H9 (cell line): ENCODE results near the gene TSPAN5. TPM values are rescaled to one million over a fixed set of nuclear protein-coding genes. Genes with fewer than 3 reads are reported as not detected.

Source experiments
- DNase-seq: peaks from one replicate; pipeline ENCODE4 v3.0.0-alpha.2; 2017
- H2AFZ ChIP-seq: one replicate; pipeline ENCODE4 v1.6.1; 2013; ENCODE audit warnings: mild to moderate bottlenecking, low read length, control low read depth, moderate library complexity
- H2AK5ac ChIP-seq: 2 replicates; pipeline ENCODE4 v1.6.1; 2013; ENCODE audit warnings: low read length, control low read depth, mixed read lengths; ENCODE audit not compliant: insufficient read length
- H2BK120ac ChIP-seq: one replicate; pipeline ENCODE4 v1.6.1; 2013; ENCODE audit warnings: low read depth, mild to moderate bottlenecking, low read length, control low read depth, inconsistent platforms; ENCODE audit not compliant: poor library complexity, severe bottlenecking
- H2BK12ac ChIP-seq: 2 replicates; pipeline ENCODE4 v1.6.1; 2013; ENCODE audit warnings: low read length, control low read depth, mixed read lengths, low read depth; ENCODE audit not compliant: insufficient read length
- H2BK15ac ChIP-seq: 2 replicates; pipeline ENCODE4 v1.6.1; 2013; ENCODE audit warnings: low read depth, low read length, control low read depth
- H2BK20ac ChIP-seq: one replicate; pipeline ENCODE4 v1.6.1; 2013; ENCODE audit warnings: low read depth, mild to moderate bottlenecking, low read length, control low read depth, inconsistent platforms; ENCODE audit not compliant: poor library complexity, severe bottlenecking
- H2BK5ac ChIP-seq: 2 replicates; pipeline ENCODE4 v1.6.1; 2013; ENCODE audit warnings: low read length, control low read depth, mixed read lengths; ENCODE audit not compliant: insufficient read length
- H3K14ac ChIP-seq: 2 replicates; pipeline ENCODE4 v1.6.1; 2013; ENCODE audit warnings: low read length, control low read depth; ENCODE audit not compliant: insufficient read depth
- H3K18ac ChIP-seq: 2 replicates; pipeline ENCODE4 v1.6.1; 2013; ENCODE audit warnings: low read depth, mild to moderate bottlenecking, mixed read lengths, low read length, control low read depth; ENCODE audit not compliant: insufficient read length
- H3K23ac ChIP-seq: 2 replicates; pipeline ENCODE4 v1.6.1; 2013; ENCODE audit warnings: low read length, control low read depth, mixed read lengths, low read depth; ENCODE audit not compliant: insufficient read length
- H3K23me2 ChIP-seq: 2 replicates; pipeline ENCODE4 v1.6.1; 2013; ENCODE audit warnings: low read depth, mild to moderate bottlenecking, mixed read lengths, low read length, control low read depth; ENCODE audit not compliant: insufficient read length, poor library complexity, severe bottlenecking
- H3K27ac ChIP-seq: 2 replicates; pipeline ENCODE4 v1.5.1; 2013; ENCODE audit warnings: low read length, control low read depth, mixed read lengths, low read depth; ENCODE audit not compliant: insufficient read length
- H3K27me3 ChIP-seq: 2 replicates; pipeline ENCODE4 v1.6.1; 2013; ENCODE audit warnings: low read length, control low read depth, inconsistent platforms; ENCODE audit not compliant: insufficient read depth
- H3K4ac ChIP-seq: 2 replicates; pipeline ENCODE4 v1.6.1; 2013; ENCODE audit warnings: low read depth, mild to moderate bottlenecking, control low read depth, inconsistent platforms, low read length, moderate library complexity
- H3K4me1 ChIP-seq: 2 replicates; pipeline ENCODE4 v1.6.1; 2013; ENCODE audit warnings: low read length, control low read depth, inconsistent platforms; ENCODE audit not compliant: insufficient read depth
- H3K4me2 ChIP-seq: 2 replicates; pipeline ENCODE4 v1.6.1; 2013; ENCODE audit warnings: low read length, control low read depth, mixed read lengths; ENCODE audit not compliant: insufficient read length, insufficient read depth
- H3K56ac ChIP-seq: 2 replicates; pipeline ENCODE4 v1.6.1; 2013; ENCODE audit warnings: low read depth, mild to moderate bottlenecking, mixed read lengths, low read length, control low read depth; ENCODE audit not compliant: insufficient read length
- H3K79me1 ChIP-seq: 2 replicates; pipeline ENCODE4 v1.6.1; 2013; ENCODE audit warnings: low read depth, mild to moderate bottlenecking, moderate library complexity, low read length, control low read depth, inconsistent platforms; ENCODE audit not compliant: insufficient read depth, poor library complexity, severe bottlenecking
- H3K79me2 ChIP-seq: 2 replicates; pipeline ENCODE4 v1.6.1; 2013; ENCODE audit warnings: low read length, control low read depth, inconsistent platforms; ENCODE audit not compliant: insufficient read depth
- H3K9ac ChIP-seq: 2 replicates; pipeline ENCODE4 v1.6.1; 2013; ENCODE audit warnings: low read length, control low read depth, mixed read lengths; ENCODE audit not compliant: insufficient read length; ENCODE audit errors: extremely low read depth
- H3K9me3 ChIP-seq: one replicate; pipeline ENCODE4 v1.6.1; 2013; ENCODE audit warnings: low read depth, low read length, inconsistent platforms; ENCODE audit not compliant: control insufficient read depth
- H3T11ph ChIP-seq: one replicate; pipeline ENCODE4 v1.6.1; 2013; ENCODE audit warnings: mild to moderate bottlenecking, low read length, control low read depth, inconsistent platforms
- H4K20me1 ChIP-seq: one replicate; pipeline ENCODE4 v1.6.1; 2013; ENCODE audit not compliant: control insufficient read depth, insufficient read length, insufficient read depth
- H4K5ac ChIP-seq: 2 replicates; pipeline ENCODE4 v1.6.1; 2013; ENCODE audit warnings: low read depth, mild to moderate bottlenecking, mixed read lengths, low read length, control low read depth; ENCODE audit not compliant: insufficient read length
- H4K8ac ChIP-seq: replicated peaks from 2 replicates; pipeline ENCODE4 v1.6.1; 2013; ENCODE audit warnings: low read length, control low read depth, mixed read lengths, low read depth; ENCODE audit not compliant: insufficient read length
- H4K91ac ChIP-seq: 2 replicates; pipeline ENCODE4 v1.6.1; 2013; ENCODE audit warnings: low read depth, mild to moderate bottlenecking, moderate library complexity, mixed read lengths, low read length, control low read depth; ENCODE audit not compliant: insufficient read length
- H3K27ac Mint-ChIP-seq, 3 experiments: 2 replicates in 2 of 3; 3 replicates in 1 of 3; pipeline ENCODE4 v1.8.0; 2020 to 2021; ENCODE audit warnings: mixed read lengths in 3 of 3, mild to moderate bottlenecking in 1 of 3, moderate library complexity in 1 of 3
- H3K27me3 Mint-ChIP-seq: 2 replicates; pipeline ENCODE4 v1.8.0; 2021; ENCODE audit warnings: low read depth, mild to moderate bottlenecking, moderate library complexity, mixed read lengths
- H3K36me3 Mint-ChIP-seq, 3 experiments: 2 replicates in 2 of 3; 3 replicates in 1 of 3; pipeline ENCODE4 v1.8.0; 2020 to 2021; ENCODE audit warnings: low read depth in 3 of 3, mixed read lengths in 3 of 3; ENCODE audit not compliant: insufficient read depth in 1 of 3
- H3K4me1 Mint-ChIP-seq, 2 experiments: 2 replicates each; pipeline ENCODE4 v1.8.0; 2020; ENCODE audit warnings: mixed read lengths in 2 of 2
- H3K4me3 Mint-ChIP-seq, 2 experiments: 2 replicates in 1 of 2; 3 replicates in 1 of 2; pipeline ENCODE4 v1.8.0; 2020 to 2021; ENCODE audit warnings: mild to moderate bottlenecking in 2 of 2, mixed read lengths in 2 of 2, moderate library complexity in 1 of 2
- H3K9me3 Mint-ChIP-seq, 2 experiments: 2 replicates in 1 of 2; 3 replicates in 1 of 2; pipeline ENCODE4 v1.8.0; 2020; ENCODE audit warnings: mild to moderate bottlenecking in 2 of 2, mixed read lengths in 2 of 2, moderate library complexity in 1 of 2
- WGBS: extraction: QIAGEN DNeasy Blood & Tissue Kit; methylation state at CpG from one replicate; pipeline ENCODE4 v1.1.7; 2013; ENCODE audit warnings: missing lambda C conversion rate, low lambda C conversion rate, mixed read lengths; ENCODE audit not compliant: insufficient read length; ENCODE audit errors: extremely low coverage; 5-methylcytosine and 5-hydroxymethylcytosine counted together
- total RNA-seq: library from RNA; stranded (reverse); gene quantifications from 2 replicates; pipeline ENCODE4 v1.2.1, GENCODE V29; 2021
- TF ChIP-seq, protein P1 (sequence below): fragments of 200-600 bp; sonication (generic); conservative IDR thresholded peaks from 3 replicates; pipeline ENCODE4 v1.8.0; 2021; ENCODE audit warnings: antibody characterized with exemption, mild to moderate bottlenecking

Gene TSPAN5
- total RNA-seq, 1 experiment from 2014 or later: 7.0 TPM

- no peak overlapping the region for H2BK120ac ChIP-seq
- H3K4ac ChIP-seq: no peak overlapping the region
- no peaks in the 10 kb centered on the region for H3K79me1 ChIP-seq
- Mint-ChIP-seq H3K9me3 (no peaks in the 10 kb centered on the region), H3K27ac (no peak overlapping the region), H3K27me3 (no peaks in the 10 kb centered on the region), H3K4me3 (no peak overlapping the region), H3K36me3 (no peaks in the 10 kb centered on the region; a peak in 1 of 7 replicates), H3K4me1 (peaks cover 12 to 19% of the 10 kb centered on the region in 2 experiments)
- WGBS: no CpG with 5 or more reads among the region's 4 CpGs
- H3K14ac ChIP-seq: no peak overlapping the region
- H3K18ac ChIP-seq: no peak overlapping the region
- H4K8ac ChIP-seq: no peak overlapping the region
- no peak overlapping the region for H3K4me2 ChIP-seq
- no peaks in the 10 kb centered on the region for H3K9me3 ChIP-seq
- no peak overlapping the region for H3K23ac ChIP-seq
- H3K56ac ChIP-seq: no peak overlapping the region
- H3T11ph ChIP-seq: no peak overlapping the region
- H2BK12ac ChIP-seq: no peak overlapping the region
- TF ChIP-seq, protein P1, sequence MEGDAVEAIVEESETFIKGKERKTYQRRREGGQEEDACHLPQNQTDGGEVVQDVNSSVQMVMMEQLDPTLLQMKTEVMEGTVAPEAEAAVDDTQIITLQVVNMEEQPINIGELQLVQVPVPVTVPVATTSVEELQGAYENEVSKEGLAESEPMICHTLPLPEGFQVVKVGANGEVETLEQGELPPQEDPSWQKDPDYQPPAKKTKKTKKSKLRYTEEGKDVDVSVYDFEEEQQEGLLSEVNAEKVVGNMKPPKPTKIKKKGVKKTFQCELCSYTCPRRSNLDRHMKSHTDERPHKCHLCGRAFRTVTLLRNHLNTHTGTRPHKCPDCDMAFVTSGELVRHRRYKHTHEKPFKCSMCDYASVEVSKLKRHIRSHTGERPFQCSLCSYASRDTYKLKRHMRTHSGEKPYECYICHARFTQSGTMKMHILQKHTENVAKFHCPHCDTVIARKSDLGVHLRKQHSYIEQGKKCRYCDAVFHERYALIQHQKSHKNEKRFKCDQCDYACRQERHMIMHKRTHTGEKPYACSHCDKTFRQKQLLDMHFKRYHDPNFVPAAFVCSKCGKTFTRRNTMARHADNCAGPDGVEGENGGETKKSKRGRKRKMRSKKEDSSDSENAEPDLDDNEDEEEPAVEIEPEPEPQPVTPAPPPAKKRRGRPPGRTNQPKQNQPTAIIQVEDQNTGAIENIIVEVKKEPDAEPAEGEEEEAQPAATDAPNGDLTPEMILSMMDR: no peak
- H4K5ac ChIP-seq: no peak overlapping the region
- H3K27ac ChIP-seq: no peak overlapping the region
- no peak overlapping the region for H3K9ac ChIP-seq
- H2BK5ac ChIP-seq: no peak overlapping the region
- no peak overlapping the region for H2BK20ac ChIP-seq
- no peaks in the 10 kb centered on the region for H3K27me3 ChIP-seq
- no peaks in the 10 kb centered on the region for H3K4me1 ChIP-seq
- no peak overlapping the region for H2AFZ ChIP-seq
- DNase-seq: no peak
- no peaks in the 10 kb centered on the region for H3K23me2 ChIP-seq
- no peak overlapping the region for H2BK15ac ChIP-seq
- no peaks in the 10 kb centered on the region for H3K79me2 ChIP-seq
- H4K91ac ChIP-seq: no peak overlapping the region
- H4K20me1 ChIP-seq: no peaks in the 10 kb centered on the region
- no peak overlapping the region for H2AK5ac ChIP-seq
Measured at GRCh38 chr4:98673288-98673644, 14.9 kb upstream of the TSPAN5 start.
